ENCODE measurements around the gene TSPAN18. TPM values are rescaled to one million over a fixed set of nuclear protein-coding genes. Genes with fewer than 3 reads are reported as not detected.

TSPAN18 gene
- total RNA-seq, 1 experiment from 2014 or later, result 18.3 TPM

DNA sequence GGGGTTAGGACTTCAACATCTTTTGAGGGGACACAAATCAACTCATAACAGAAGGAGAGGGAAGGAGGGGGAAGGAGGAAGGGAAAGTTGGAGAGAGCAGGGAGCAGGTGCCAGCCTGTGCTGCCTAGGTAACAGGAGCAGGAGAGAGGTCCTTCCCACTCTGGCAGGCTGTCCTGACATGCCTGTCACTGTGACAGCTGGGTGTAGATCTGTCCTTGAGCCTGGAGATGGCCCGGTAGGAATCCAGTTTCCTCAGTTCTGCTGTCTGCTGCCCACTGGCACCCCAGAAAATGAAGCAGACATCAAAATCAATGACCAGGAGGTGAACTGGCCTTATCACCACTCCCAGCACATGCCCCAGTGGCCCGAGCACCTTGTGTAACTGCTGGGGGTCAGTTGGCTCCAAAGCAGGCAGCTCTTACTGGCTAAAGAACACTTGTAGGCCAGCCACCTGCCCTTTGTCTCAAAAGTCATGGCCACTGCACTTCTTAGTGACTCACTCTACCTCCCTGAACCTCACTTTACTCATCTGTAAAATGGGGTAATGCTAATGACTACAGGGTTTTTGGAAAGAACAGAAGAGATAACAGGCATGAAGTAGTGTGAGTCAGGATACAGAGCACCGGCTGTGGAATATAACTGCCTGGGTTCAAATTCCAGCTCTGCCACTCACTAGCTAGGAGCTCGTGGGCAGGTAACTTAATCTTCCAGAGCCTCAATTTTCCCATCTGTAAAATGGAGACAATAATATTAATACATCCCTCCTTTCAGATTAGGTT is 8.0 kb upstream of the TSPAN18 start (continued):
- no peak for TF ChIP-seq CTCF (IDR thresholded peaks at IDR 0.05 in 2 of 3, conservative IDR thresholded peaks at IDR 0.05 in 1 of 3; ENCODE audit: borderline replicate concordance in 1 of 3, insufficient read depth in 1 of 3, low read depth in 2 of 3, low read length in 2 of 3)
- no peak for TF ChIP-seq SIN3A (IDR thresholded peaks at IDR 0.05; ENCODE audit: low read depth)
- no peak for TF ChIP-seq ZNF274 (IDR thresholded peaks at IDR 0.05; ENCODE audit: low read depth, low read length)
- no peak for TF ChIP-seq SRF (IDR thresholded peaks at IDR 0.05; ENCODE audit: low read depth)
- no peak for TF ChIP-seq RAD21 (IDR thresholded peaks at IDR 0.05; ENCODE audit: low read depth)

GRCh38 chr11:44725016-44725685 is 1.6 kb upstream of the TSPAN18 start:
- no TSS peak for BruUV-seq (replicated peaks)
- Histone ChIP-seq H3K9me2 (ENCODE audit: insufficient read depth) (no peaks in the 10 kb centered on the region), H3K4me3 (replicated peaks in 1 of 2; ENCODE audit: low read depth in 1 of 2, low read length in 2 of 2) (no peak overlapping the region), H3K4me2 (ENCODE audit: low read length) (no peak overlapping the region), H3K9ac (ENCODE audit: low read length) (no peak overlapping the region), H3K27me3 (ENCODE audit: insufficient read depth, low read length) (no peaks in the 10 kb centered on the region), H3K36me3 (ENCODE audit: control insufficient read depth in 1 of 2, insufficient read depth in 2 of 2, low read length in 2 of 2) (no peaks in the 10 kb centered on the region), H2AFZ (ENCODE audit: low read depth, low read length, poor library complexity, severe bottlenecking) (no peak overlapping the region), H4K20me1 (ENCODE audit: insufficient read depth) (no peaks in the 10 kb centered on the region), H3K79me2 (ENCODE audit: insufficient read depth, low read length) (peaks cover 13% of the 10 kb centered on the region; the same call in 1 of the 2 replicates), H3K27ac (ENCODE audit: low read depth, low read length) (no peak overlapping the region), H3K9me3 (ENCODE audit: control insufficient read depth in 1 of 2, insufficient read depth in 1 of 2, low read depth in 1 of 2, low read length in 2 of 2) (no peaks in the 10 kb centered on the region), H3K4me1 (ENCODE audit: control insufficient read depth in 1 of 2, insufficient read depth in 2 of 2, low read length in 2 of 2) (peaks cover 4 to 18% of the 10 kb centered on the region in 2 experiments; a peak in 3 of 4 replicates)
- no peak for DNase-seq (ENCODE audit: low read depth, low spot score)
- ChIA-PET CTCF (no interaction called here), POLR2A (interaction anchor here (1.2 kb wide), 1 partner anchor 175 kb away, joined by 3 read pairs; no protein-coding TSS in a partner anchor), RAD21 (ENCODE audit: low non-redundant PET in 1 of 2, low total read pairs in 2 of 2, uncharacterized antibody in 2 of 2, unreplicated experiment in 2 of 2) (no interaction called here)
- intact Hi-C loops (cut with micrococcal nuclease), result loop anchor here (5.0 kb wide), 3 partner anchors 93 to 187 kb away; no protein-coding TSS in a partner anchor
- no peak for ATAC-seq
- TF ChIP-seq CBX3 (IDR thresholded peaks at IDR 0.05; ENCODE audit: low read depth), result no peak
- TF ChIP-seq SIN3A (IDR thresholded peaks at IDR 0.05; ENCODE audit: low read depth), result no peak
- no peak for TF ChIP-seq SP1 (IDR thresholded peaks at IDR 0.05; ENCODE audit: low read depth)
- TF ChIP-seq POLR2AphosphoS5 (IDR thresholded peaks at IDR 0.05; ENCODE audit: low read depth, low read length), result no peak
- TF ChIP-seq, protein P1, sequence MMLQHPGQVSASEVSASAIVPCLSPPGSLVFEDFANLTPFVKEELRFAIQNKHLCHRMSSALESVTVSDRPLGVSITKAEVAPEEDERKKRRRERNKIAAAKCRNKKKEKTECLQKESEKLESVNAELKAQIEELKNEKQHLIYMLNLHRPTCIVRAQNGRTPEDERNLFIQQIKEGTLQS (IDR thresholded peaks at IDR 0.05), result no peak
- TF ChIP-seq ZBTB33 (IDR thresholded peaks at IDR 0.05; ENCODE audit: extremely low read depth, insufficient replicate concordance, low read length), result no peak
- no peak for TF ChIP-seq SRF (IDR thresholded peaks at IDR 0.05; ENCODE audit: low read depth)
- TF ChIP-seq EZH2phosphoT487 (IDR thresholded peaks at IDR 0.05; ENCODE audit: borderline replicate concordance), result no peak
- TF ChIP-seq CTCF (IDR thresholded peaks at IDR 0.05 in 2 of 3, conservative IDR thresholded peaks at IDR 0.05 in 1 of 3; ENCODE audit: borderline replicate concordance in 1 of 3, insufficient read depth in 1 of 3, low read depth in 2 of 3, low read length in 2 of 3), result no peak
- no peak for TF ChIP-seq ZFX (IDR thresholded peaks at IDR 0.05)
- no peak for TF ChIP-seq RAD21 (IDR thresholded peaks at IDR 0.05; ENCODE audit: low read depth)
- TF ChIP-seq MAX (IDR thresholded peaks at IDR 0.05), result no peak
- TF ChIP-seq EGR1 (IDR thresholded peaks at IDR 0.05; ENCODE audit: low read depth), result no peak
- no peak for TF ChIP-seq POLR2A (IDR thresholded peaks at IDR 0.05; ENCODE audit: borderline replicate concordance, extremely low read depth, insufficient read depth, insufficient read length)
- TF ChIP-seq ELF1 (IDR thresholded peaks at IDR 0.05; ENCODE audit: borderline replicate concordance, low read depth), result no peak

All from HCT116 (cell line).